COLO668 (cell line): ENCODE results near the gene SHROOM3.

Experiments used
- DNase-seq: peaks from one replicate; lab custom pipeline; 2025; ENCODE audit not compliant: unreplicated experiment; lab: John Stamatoyannopoulos, UW

Gene SHROOM3

DNA sequence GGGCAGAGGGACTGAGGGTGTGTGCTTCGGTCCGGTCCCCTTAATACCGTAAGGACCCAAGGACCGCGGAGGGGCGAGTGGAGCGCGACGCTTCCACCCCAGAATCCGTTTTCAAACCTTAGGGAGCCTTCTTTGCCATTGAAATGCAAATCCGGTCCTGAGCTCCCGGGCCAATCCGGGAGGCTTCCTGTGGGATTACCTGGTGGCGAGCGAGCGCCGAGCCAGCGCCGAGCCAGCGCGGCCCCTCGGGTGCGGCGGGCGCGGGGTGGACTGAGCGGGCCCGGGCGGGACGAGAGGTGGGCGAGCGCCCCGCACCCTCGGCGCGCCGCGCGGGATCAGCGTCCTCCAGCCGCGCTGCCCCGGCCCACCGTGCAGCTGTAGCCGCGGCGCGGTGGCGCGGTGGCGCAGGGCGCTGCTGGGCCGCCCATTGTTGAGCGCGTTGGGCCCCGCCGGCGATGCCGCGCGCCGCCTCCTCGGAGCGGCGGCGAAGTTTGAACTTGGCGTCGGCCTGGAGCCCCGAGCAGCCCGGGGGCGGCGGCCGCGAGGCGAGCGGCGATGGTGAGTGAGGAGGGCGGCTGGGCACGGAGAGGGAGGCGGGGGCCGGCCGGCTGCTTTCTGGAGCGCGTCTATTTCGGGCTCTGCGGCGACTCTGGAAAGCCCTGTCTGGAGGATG is 254.3 kb downstream of the SHROOM3 start:
- DNase-seq, result peak; percentile 88

DNA sequence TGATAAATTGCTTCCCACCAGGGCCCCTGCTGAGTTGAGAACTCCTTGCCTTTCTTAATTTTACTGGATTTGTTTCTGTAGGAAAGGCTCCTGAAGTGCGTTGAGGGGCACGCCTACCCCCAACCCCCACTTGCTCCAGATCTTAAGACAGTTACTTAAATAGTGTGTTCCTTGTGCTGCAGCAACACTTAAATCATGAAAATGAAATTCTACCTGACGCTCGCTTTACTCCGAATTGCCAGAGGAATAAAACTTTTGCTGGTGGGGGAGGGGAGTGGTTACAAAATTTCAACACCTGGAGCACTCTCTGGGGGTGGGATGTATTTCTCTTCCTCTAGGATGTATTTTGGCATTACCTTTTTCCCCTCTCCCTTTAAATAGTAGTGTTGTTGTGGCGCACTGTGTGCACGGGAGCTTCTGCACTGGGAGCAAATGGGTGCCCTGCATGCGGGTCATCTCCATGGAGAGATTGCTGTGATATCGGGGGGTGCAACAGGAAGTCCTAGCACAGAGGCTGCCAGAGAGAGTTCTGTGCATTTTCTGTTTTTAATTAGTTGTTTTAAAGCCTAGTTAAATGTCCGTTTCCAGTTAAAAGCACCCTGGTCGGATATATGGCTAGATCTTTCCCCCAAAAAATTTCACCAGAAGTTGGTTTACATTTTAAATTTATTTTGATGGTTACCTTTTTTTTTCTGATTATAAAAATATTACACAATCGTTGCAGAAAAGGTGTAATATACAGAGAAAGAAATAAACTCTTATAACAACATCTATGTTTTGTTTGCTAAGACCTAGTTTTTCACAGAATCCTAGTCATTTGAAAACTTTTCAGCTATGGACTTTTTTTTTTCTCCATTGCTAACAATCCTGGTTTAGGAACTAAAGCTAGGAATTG is 255.2 kb downstream of the SHROOM3 start:
- DNase-seq, result peak; percentile 50

DNA sequence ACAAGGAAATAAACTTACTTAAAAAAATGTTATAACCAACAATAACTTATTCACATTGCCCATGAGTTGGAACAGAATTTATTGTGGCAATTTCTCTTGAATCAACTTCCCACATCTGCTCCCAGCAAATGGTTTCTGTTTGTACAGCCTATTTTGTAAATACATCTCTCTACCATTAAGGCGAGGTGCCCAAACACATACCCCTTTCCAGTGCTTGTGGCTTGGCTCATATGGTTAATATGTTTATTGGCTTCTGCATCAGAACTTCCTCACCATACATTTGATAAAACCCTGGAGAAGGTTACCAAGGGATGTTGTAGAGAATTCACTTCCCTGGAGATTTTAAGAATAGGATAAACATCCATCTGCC is 255.9 kb downstream of the SHROOM3 start:
- DNase-seq, result peak; percentile 16

DNA sequence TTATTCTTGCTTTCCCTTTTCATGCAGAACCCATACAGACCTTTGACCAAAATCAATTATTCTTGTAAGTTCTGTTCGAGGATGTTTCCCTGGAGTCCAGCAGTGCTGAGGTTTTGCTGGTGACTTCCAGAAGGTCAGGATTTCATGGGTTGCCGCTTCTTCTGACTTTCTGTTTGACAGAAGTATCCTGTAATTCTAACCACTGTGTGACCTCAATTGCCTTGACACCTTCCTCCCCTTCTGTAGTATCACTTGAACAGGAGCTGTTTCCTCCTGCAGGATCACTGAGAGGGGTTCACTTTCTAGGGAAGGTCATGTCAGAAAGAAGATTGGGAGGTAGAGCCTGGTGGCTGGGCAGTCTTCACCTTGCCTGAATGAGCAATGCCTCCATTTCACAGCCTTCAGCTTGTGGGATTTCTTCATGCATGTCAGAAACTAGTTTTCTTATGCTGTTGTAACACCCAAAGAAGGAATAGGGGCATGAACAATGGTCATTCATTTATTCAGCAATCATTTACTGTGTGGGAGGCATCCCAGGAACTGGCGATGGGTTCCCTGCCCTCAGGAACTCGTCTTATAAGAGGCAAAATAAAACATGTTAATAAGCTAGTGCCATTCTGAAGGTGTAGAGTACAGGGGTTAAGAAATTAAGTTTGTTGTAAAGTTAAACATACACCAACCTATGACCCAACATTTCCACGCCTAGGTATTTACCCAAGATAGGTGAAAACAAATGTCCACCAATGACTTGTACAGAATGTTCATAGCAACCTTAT is 257.0 kb downstream of the SHROOM3 start:
- DNase-seq, result no peak

DNA sequence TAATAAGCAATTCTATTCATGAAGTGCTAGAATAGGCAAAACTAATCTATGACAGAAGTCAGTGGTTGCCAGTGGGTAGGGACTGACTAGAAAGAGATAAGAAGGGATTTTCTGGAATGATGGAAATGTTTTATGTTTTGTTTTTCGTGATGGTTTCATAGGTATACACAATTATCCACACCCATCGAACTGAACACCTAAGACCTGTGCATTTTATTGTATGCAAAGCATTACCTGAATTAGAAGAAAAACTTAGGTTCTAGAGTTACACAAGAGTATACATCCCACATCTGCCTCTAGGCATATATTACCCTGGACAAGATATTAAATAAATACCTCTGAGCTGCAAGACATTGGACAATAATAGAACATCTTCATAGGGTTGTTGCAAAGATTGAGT is 257.7 kb downstream of the SHROOM3 start:
- DNase-seq, result no peak

DNA sequence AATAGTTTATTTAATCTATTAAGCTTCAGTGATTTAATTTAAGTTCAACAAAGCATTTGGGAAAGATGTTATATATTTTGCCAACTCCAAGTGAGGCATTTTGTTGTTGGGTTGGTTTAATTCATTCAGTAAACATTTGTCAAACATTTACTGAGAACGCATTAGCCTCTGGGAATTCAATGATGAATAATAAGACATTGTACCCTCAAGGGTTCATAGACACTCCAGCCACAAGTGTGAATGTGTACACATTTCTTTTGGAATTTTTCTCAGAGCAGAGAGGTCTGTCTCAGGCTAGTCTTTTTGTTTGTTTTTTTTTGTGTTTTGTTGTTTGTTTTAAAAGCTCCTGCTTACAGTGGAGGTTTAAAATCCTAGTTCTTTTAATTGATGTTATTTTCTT is 259.0 kb downstream of the SHROOM3 start:
- DNase-seq, result no peak

DNA sequence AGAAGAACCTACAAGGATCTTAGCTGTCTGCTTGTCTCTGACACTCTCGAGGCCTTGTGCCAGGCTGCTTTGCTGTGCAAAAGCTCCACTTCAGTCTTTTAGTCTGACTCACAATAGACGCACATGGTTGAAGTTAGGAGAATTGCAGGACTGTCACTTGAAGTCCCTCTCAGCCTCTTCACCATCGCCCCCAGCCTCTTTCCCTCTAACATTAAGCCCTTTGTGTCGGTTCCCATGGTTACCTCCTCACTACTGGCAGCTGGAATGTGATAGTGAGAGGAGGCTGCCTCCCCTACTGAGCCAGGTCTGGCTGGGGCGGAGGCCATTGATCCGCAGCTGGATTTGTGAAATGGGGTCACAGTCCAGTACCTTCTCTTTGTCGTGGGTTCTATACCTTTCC is 261.1 kb downstream of the SHROOM3 start:
- peak; percentile 60 for DNase-seq

DNA sequence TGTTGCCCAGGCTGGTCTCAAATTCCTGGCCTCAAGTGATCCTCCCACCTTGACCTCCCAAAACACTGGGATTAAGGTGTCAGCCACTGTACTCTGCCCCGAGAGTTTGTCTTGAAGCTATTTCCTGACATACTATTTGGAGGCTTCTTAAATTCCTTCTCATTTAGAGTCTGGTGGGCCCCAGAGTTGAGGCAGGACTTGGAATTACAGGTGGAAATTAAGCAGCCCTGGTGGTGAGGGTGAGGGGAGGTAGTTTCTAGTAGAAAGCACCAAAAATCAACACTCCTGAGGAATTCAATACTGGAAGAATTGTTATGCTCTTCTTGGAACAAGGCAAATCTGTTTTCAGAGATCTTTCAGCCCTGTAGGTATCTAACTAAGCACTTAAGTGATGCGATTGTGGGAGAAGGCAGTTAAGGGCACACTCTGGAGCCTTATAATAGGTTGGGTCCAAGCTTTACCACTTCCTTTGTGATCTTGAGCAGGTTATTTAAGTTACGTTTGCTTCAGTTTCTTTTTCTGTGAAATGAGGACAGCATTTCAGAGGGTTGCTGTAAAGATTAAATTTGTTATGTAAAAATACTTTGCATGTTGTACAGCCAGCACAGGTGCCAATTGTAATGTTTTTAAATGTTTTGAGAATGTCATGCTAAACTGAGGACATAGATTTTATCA is 262.2 kb downstream of the SHROOM3 start:
- no peak for DNase-seq

DNA sequence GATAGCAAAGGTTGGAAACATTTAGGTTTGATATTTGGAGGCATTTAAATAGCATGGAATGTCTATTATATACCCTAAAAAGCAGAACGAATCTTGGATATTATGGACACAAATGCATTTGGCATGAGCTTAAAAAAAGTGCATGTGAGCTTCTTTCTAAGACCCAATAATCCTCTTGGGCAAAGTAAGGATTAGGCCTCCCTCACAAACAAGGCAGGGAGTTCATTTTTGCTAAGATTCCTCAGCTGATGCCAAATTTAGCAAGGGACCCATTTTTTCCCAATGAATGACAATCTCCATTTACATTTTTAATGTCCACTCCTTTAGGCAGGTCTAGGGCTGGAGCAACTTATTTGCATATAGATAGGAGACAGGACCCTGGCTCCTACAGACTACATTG is 263.1 kb downstream of the SHROOM3 start:
- DNase-seq, result no peak

DNA sequence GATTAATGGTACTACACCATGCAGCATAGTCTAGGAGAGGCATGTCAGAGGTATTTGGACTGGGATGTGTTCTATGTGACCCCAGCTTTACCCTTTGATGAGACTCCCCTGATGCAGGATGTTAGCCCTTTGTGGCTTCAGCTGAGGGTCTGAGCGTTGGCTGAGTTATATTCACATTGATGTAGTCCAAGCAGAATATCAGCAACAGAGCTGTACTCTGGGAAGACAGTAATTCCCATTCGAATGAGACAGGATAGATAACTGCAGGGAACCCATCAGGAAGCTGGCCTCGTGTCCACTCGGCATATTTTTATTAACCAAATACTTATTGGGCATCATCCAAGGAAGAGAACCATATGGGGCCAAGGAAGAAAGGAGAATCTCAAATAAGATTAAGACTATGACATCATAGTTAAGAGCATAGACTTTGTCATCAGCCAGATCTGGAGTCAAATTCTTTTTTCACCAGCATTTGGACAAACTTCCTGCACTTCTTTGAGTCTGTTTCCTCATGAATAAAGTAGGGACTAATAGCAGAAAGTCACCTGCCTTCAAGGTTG is 264.8 kb downstream of the SHROOM3 start:
- DNase-seq, result no peak

DNA sequence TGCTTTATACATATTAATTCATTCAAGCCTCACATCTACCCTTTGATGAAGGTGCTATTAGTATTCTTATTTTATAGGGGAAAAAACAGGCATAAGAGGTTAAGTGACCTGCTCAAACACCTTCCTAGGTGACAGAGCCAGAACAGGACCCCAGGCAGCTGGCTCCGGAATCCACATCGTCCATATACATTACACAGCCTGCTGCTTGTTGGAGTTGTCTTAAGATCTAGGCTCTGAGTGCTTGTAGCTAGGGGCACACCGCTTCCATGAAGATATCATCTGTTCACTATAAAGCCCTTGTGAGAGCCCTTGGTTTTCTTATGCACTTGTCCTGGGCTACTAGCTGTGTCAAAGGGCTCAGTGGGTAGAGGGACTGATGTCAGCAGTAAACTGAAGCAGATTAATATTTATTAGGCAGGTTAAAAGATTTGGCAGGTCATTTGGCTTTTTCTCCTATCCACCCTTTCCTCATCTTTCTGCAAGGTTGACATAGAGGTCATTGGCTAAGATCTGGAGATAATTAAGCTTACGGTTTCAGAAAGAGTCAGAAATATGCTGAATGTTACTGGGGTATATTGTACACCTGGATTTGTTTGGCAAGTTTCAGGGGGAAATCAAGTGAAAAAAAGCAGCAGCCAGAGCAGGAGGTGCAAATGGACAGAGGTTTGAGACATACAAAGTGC is 267.6 kb downstream of the SHROOM3 start:
- DNase-seq, result no peak

DNA sequence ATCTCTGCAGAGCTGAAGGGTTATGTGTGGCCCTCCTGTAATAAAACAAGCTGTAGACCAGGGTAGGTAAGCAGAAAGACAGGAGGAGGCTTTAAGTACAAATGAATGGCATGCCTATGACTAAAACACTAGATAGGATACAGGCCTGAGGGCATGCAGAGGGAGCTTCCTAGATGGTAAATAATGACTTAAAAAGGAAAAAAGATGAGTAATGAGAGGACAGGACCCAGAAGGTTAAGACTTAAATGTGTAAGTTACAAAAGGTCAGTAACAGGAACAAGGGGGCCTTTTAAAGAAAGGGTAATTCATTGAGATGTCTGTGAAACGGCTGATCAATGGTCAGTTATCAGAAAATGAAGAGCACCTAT is 268.1 kb downstream of the SHROOM3 start:
- DNase-seq, result no peak

DNA sequence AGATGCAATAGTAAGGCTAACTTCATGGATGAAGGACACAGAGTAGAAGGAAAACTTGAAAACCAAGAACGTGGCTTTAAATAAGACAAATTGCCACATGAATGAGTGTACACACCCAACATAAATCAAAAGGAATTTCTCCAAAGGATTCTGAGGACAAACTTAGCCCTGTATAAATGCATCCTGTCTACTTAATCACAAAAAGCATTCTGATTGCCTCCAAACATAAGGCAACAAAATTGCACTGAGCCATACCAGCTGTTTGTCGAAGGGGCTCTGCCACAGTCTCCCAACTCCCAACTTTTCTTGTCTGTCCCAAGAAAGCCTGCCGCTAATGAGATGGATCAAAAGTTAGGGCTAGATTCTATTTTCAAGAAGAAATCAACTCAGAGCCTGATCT is 268.6 kb downstream of the SHROOM3 start:
- DNase-seq, result no peak

DNA sequence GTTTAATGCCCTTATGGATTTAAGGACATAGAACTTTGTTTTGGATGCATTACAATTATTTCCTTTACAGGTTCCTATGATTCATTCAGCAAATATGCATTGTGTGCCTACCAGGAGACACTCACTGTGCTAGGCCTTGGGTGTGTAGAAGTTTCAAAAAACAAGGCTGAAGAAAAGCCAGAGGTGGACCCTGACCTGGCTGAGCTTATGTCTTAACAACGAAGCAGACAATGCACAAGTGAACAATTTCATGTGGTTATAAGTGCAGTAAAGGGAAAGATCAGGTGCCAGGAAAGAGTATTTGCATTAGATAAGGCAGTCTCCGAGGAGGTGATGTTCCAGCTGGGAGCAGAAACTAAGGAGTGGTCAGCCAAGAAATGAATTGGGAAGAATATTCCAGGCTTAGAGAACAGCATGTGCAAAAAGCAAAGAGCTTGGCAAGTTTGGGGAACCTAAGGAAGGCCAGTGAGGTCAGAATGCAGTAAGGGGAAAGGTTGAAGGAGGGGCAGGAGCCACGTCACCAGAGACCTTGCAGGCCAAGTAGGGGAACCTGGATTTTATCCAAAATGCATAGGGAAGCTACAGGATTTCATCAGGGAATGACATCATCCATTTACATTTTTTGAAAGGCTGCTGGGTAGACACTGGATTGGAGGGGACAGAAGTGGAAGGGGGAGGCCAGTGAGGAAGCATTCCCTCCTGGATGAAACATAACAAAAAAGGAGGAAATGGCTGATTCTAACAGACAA is 269.3 kb downstream of the SHROOM3 start:
- DNase-seq, result no peak

DNA sequence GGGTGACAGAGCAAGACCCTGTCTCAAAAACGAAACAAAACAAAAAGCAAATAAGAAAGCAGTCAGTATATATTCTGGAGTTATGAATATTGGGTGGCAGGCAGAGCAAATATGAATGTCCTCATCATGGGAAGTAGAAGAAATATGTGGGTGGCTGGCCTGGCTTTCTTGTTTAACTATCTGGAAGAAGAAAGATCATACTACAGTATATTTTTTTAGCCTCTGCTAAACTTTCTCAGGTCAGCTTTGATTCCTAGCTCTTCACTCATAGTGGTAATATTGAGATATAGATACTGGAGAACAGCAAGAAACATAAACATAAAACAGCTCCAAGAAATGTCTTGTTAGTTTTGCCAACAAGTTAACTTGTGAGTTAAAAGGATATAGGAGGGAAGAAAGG is 270.4 kb downstream of the SHROOM3 start:
- DNase-seq, result no peak

DNA sequence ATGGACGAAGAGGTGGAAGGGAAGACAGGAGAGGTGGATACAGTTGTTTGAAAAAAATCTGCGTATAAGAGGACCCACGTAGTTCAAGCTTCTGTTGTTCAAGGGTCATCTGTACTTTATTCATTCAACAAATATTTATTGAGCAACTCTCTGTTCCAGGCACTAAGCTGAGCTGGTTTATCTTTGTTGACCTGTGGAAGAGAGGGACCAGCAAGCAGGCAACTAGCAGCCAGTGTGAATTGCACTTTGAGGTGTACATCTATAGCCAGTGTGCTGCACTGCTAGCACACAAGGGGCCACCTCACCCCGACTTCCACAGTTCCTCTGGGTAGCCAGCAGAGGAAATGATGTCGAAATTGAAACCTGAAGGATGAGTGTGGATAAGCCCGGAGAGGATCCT is 271.6 kb downstream of the SHROOM3 start:
- no peak for DNase-seq

DNA sequence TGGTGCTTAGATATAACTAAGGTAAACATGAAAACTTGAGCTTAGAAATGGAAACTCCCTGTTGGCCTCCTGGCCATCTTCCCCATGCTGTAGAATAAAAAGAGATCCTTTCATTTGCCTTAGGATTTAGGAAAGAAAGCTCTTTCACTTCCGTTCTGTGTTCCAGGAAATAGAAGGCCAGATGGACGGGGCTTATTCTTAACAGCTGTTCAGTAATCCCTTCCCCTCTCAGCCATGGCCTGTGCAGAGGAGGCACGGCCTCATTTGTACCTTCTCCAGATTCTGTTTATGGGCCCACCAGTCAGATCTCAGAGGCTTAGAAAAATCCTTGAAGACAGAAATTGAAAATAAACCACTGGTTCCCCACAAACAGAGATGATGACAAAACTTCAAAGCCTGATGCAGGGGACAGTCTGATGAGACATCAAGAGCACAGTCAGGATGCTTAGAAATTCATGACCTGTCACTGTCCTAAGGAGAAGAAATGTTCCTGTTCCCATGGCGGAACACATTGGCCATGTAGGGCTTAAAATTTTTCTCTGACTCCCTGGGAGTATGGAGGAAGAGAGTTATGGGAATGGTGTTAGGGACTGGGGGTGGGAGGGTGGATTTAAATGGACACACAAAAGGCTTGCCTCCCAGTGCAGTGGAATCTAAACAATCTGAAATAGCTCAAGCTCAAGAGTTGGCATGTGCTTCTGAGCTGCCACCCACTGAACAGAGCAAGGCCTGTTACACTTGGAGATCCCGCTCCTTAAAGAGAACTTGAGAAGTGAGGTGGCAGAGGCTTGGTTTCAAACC is 274.1 kb downstream of the SHROOM3 start:
- DNase-seq, result no peak

DNA sequence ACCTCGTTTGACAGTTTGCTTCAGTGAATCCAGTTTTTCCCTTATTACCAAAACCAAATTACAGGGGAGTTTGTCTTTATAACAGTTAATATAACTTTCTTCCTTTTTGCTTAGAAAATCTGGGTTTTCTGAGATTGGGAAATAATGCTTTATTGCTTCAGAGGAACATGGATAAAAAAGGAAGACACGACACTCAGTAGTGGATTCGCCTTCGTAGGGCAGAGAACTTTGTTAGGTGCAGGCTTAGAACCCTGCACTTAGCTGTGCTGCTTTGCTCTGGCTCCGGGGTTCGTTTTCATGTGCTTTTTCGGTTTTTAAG is 274.7 kb downstream of the SHROOM3 start:
- no peak for DNase-seq

DNA sequence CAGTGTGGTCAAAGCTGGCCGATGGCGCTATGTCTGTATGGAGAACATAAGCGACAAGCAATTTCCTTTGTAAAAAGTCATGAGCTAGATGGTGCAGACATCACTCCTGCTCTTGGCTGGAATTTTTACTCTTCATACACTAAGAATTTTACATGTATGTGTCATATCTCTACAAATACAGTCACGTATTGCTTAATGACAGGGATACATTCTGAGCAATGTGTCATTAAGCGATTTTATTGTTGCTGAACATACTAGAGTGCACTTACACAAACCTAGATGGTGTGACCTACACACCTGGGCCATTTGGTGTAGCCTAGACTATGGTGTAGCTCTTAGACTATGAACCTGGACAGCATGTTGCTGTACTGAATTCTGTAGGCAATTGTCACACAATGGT is 277.5 kb downstream of the SHROOM3 start:
- no peak for DNase-seq
